Fibroblast of pulmonary artery (primary cell): Measurements from ENCODE around the gene CMC2.

Experiments
- DNase-seq: peaks from one replicate; pipeline ENCODE4 v3.0.0-alpha.2; 2010; ENCODE audit warnings: low read depth
- H3K4me3 ChIP-seq: replicated peaks from 2 replicates; pipeline ENCODE4 v1.5.1; 2011; ENCODE audit warnings: low read depth, mild to moderate bottlenecking, control low read depth, low read length, moderate library complexity
- CTCF ChIP-seq: IDR thresholded peaks from 2 replicates; pipeline ENCODE4 v1.5.1; 2011; ENCODE audit warnings: mild to moderate bottlenecking, control low read depth, low read length, inconsistent platforms; ENCODE audit errors: missing control alignments

CMC2 gene

GRCh38 chr16:80996688-80997138 is 10.0 kb downstream of the CMC2 start:
- no peak for TF ChIP-seq CTCF
- H3K4me3 ChIP-seq, result no peak overlapping the region
- no peak for DNase-seq

GRCh38 chr16:80994451-80994850 is 12.2 kb downstream of the CMC2 start:
- TF ChIP-seq CTCF, result no peak
- H3K4me3 ChIP-seq, result no peak overlapping the region
- DNase-seq, result peak; percentile 43

GRCh38 chr16:80993834-80994233 is 12.9 kb downstream of the CMC2 start:
- TF ChIP-seq CTCF, result no peak
- H3K4me3 ChIP-seq, result peak overlapping the region; percentile 38
- no peak for DNase-seq

- peak overlapping the region; percentile 38 for H3K4me3 ChIP-seq
- TF ChIP-seq CTCF, result no peak
Measured at GRCh38 chr16:80993307-80993706, 13.4 kb downstream of the CMC2 start.

GRCh38 chr16:80992676-80993293 is 13.9 kb downstream of the CMC2 start:
- H3K4me3 ChIP-seq, result peak overlapping the region; percentile 38
- no peak for TF ChIP-seq CTCF
- DNase-seq, result peak; percentile 7

More at GRCh38 chr16:80993307-80993706, 13.4 kb downstream of the CMC2 start:
- DNase-seq, result peak; percentile 95

GRCh38 chr16:80991792-80992430 is 14.8 kb downstream of the CMC2 start:
- no peak for TF ChIP-seq CTCF
- H3K4me3 ChIP-seq, result no peak overlapping the region
- no peak for DNase-seq

- DNase-seq, result no peak
- no peak for TF ChIP-seq CTCF
- H3K4me3 ChIP-seq, result no peak overlapping the region
Measured at GRCh38 chr16:80990978-80991377, 15.7 kb downstream of the CMC2 start.
